Endothelial cell of umbilical vein (primary cell): ENCODE results near the gene TIPRL. TPM values are rescaled to one million over a fixed set of nuclear protein-coding genes. Genes with fewer than 3 reads are reported as not detected.

Experiments used
- BruUV-seq: library from RNA; stranded (reverse); fragments of 400-500 nt; replicated peaks from 2 replicates; lab custom pipeline; 2021; lab: Mats Ljungman, UMichigan
- CTCF ChIA-PET: fragments of 300-600, 350-600 bp; sonication (Branson Sonifier 250); formaldehyde crosslinking; loops from one replicate; lab custom pipeline; 2021; ENCODE audit warnings: antibody characterized with exemption, inconsistent platforms; lab: Charles Lee
- POLR2A ChIA-PET: fragments of 300-600, 350-600 bp; sonication (Branson Sonifier 250); formaldehyde crosslinking; loops from one replicate; lab custom pipeline; 2021; ENCODE audit warnings: antibody characterized with exemption, inconsistent platforms; lab: Charles Lee
- DNase-seq: peaks from one replicate; pipeline ENCODE4 v3.0.0-alpha.2; 2011; ENCODE audit warnings: low read depth, low spot score
- FAIRE-seq: peaks from 2 replicates; lab custom pipeline; 2011; peaks lifted over from hg19 to GRCh38; lab: Jason Lieb, UNC
- H2AFZ ChIP-seq: 2 replicates; pipeline ENCODE4 v1.6.0; 2012; ENCODE audit warnings: low read depth, low read length, control low read depth, inconsistent platforms
- H3K27ac ChIP-seq: 2 replicates; pipeline ENCODE4 v1.5.1; 2011; ENCODE audit warnings: low read depth, mild to moderate bottlenecking, control low read depth, low read length, moderate library complexity; ENCODE audit not compliant: insufficient read depth
- H3K27me3 ChIP-seq, 2 experiments: 2 replicates each; pipeline versions ENCODE4 v1.6.0 to v1.6.1; 2011; ENCODE audit warnings: low read length in 2 of 2, mixed read lengths in 1 of 2; ENCODE audit not compliant: control insufficient read depth in 2 of 2, insufficient read depth in 2 of 2
- H3K36me3 ChIP-seq, 2 experiments: 2 replicates in 1 of 2; 3 replicates in 1 of 2; pipeline ENCODE4 v1.5.1; 2011; ENCODE audit warnings: low read length in 2 of 2, mild to moderate bottlenecking in 1 of 2, moderate library complexity in 1 of 2; ENCODE audit not compliant: control insufficient read depth in 2 of 2, insufficient read depth in 2 of 2; ENCODE audit errors: extremely low read depth in 1 of 2
- H3K4me1 ChIP-seq: 3 replicates; pipeline ENCODE4 v1.5.1; 2011; ENCODE audit warnings: mild to moderate bottlenecking, low read length; ENCODE audit not compliant: control insufficient read depth, insufficient read depth; ENCODE audit errors: extremely low read depth
- H3K4me2 ChIP-seq: 2 replicates; pipeline ENCODE4 v1.6.1; 2011; ENCODE audit warnings: low read length, control low read depth, mixed read lengths; ENCODE audit not compliant: insufficient read depth
- H3K4me3 ChIP-seq, 3 experiments: fragments of 200-600 bp in 1 of 3; sonication (generic), shearing (Covaris generic) in 1 of 3; replicated peaks in 1 of 3; 2 replicates each; pipeline ENCODE4 v1.5.1; 2011 to 2016; ENCODE audit warnings: control low read depth in 3 of 3, low read length in 3 of 3, mild to moderate bottlenecking in 2 of 3, inconsistent platforms in 1 of 3, low read depth in 1 of 3, moderate library complexity in 1 of 3; ENCODE audit not compliant: insufficient read depth in 1 of 3
- H3K79me2 ChIP-seq: 2 replicates; pipeline ENCODE4 v1.6.0; 2012; ENCODE audit warnings: low read length, inconsistent platforms; ENCODE audit not compliant: control insufficient read depth, insufficient read depth
- H3K9ac ChIP-seq: replicated peaks from 2 replicates; pipeline ENCODE3; 2011; ENCODE audit warnings: low read length, control low read depth; ENCODE audit not compliant: insufficient read depth; ENCODE audit errors: extremely low read depth
- H3K9me1 ChIP-seq: replicated peaks from 3 replicates; pipeline ENCODE4 v1.6.0; 2011; ENCODE audit warnings: mild to moderate bottlenecking, low read length; ENCODE audit not compliant: control insufficient read depth, insufficient read depth; ENCODE audit errors: extremely low read depth
- H3K9me3 ChIP-seq: replicated peaks from 2 replicates; pipeline ENCODE4 v1.5.1; 2012; ENCODE audit warnings: low read length, inconsistent platforms; ENCODE audit not compliant: control insufficient read depth, insufficient read depth
- H4K20me1 ChIP-seq: replicated peaks from 2 replicates; pipeline ENCODE3; 2011; ENCODE audit warnings: mild to moderate bottlenecking, low read length; ENCODE audit not compliant: control insufficient read depth, insufficient read depth; ENCODE audit errors: extremely low read depth
- EZH2 ChIP-seq: IDR thresholded peaks from 2 replicates; pipeline ENCODE4 v1.6.1; 2012; ENCODE audit warnings: borderline replicate concordance, low read depth, mild to moderate bottlenecking, moderate library complexity, low read length, inconsistent platforms; ENCODE audit not compliant: severe bottlenecking
- FOS ChIP-seq: IDR thresholded peaks from 2 replicates; pipeline ENCODE4 v1.6.1; 2011; ENCODE audit warnings: mild to moderate bottlenecking, low read length, moderate library complexity, borderline replicate concordance; ENCODE audit not compliant: insufficient read depth
- GATA2 ChIP-seq: IDR thresholded peaks from 2 replicates; pipeline ENCODE4 v1.7.0; 2011; ENCODE audit warnings: low read depth, mild to moderate bottlenecking, moderate library complexity, mixed read lengths, low read length; ENCODE audit not compliant: insufficient read length, insufficient read depth
- JUN ChIP-seq: IDR thresholded peaks from 2 replicates; pipeline ENCODE4 v1.6.1; 2011; ENCODE audit warnings: borderline replicate concordance, low read depth; ENCODE audit not compliant: insufficient read length, insufficient read depth
- MYC ChIP-seq: IDR thresholded peaks from one replicate; pipeline ENCODE4 v1.6.1; 2011; ENCODE audit warnings: mild to moderate bottlenecking, low read depth, low read length
- POLR2AphosphoS5 ChIP-seq: IDR thresholded peaks from 2 replicates; pipeline ENCODE4 v1.6.1; 2012; ENCODE audit warnings: low read depth, mild to moderate bottlenecking, control low read depth, low read length, moderate library complexity; ENCODE audit not compliant: insufficient read depth
- dilution Hi-C: fragments of 300-500 bp; cut with MboI; formaldehyde crosslinking; loops from one replicate; pipeline ENCODE4 v1.15.0; 2019; ENCODE audit warnings: low sequenced_read_pairs; ENCODE audit not compliant: extremely low pct_ligation_motif_present
- intact Hi-C: fragments of 100-400 bp; cut with micrococcal nuclease; formaldehyde crosslinking; loops from one replicate; pipeline ENCODE4 v1.10.0; 2022
- polyA plus RNA-seq, 4 experiments: library from polyadenylated mRNA; depleted of rRNA in 3 of 4; stranded (reverse) in 3 of 4; unstranded in 1 of 4; fragments of >200 nt; gene quantifications; 2 replicates each; pipeline versions ENCODE4 v1.2.1 to v1.2.3, GENCODE V29; 2011 to 2012; ENCODE audit warnings: missing spikeins in 1 of 4
- total RNA-seq: library from RNA; stranded (reverse); gene quantifications from 2 replicates; pipeline ENCODE4 v1.2.3, GENCODE V29; 2021
- TF ChIP-seq, protein P1 (sequence below), 2 donors: IDR thresholded peaks; 1 replicate in 1 of 2; 2 replicates in 1 of 2; pipeline ENCODE4 v1.5.1; 2011; ENCODE audit warnings: low read length in 2 of 2, mild to moderate bottlenecking in 2 of 2, moderate library complexity in 2 of 2, control low read depth in 1 of 2, inconsistent platforms in 1 of 2, low read depth in 1 of 2; ENCODE audit not compliant: insufficient read depth in 1 of 2; ENCODE audit errors: extremely low read depth in 1 of 2
- TF ChIP-seq, protein P2 (sequence below): IDR thresholded peaks from 2 replicates; pipeline ENCODE4 v1.6.1; 2011; ENCODE audit not compliant: insufficient read depth, insufficient read length

Gene TIPRL
- total and polyA plus RNA-seq, 2 donors (not counting 3 experiments of a cell fraction or from before 2014, with no cell fraction given): 14.0 to 45.8 TPM

DNA sequence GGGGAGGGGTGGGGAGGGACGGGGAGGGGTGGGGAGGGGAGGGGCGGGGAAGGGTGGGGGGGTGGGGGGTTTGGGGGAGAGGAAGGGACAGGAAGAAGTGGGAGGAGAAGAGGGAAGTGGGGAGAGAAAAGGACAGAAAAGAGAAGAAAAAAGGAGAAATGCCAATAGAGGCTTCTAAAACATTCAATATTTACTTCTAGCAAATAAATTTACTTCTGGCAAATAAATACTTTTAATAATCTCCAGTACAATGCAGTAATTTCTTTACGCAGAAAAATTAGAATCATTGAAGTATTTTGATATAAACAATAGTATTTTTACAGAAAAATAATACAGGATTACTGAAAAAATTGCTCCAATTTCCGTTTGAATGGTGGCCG, 32.6 kb upstream of the TIPRL start:
- Histone ChIP-seq H3K9me1 (no peaks in the 10 kb centered on the region), H4K20me1 (no peaks in the 10 kb centered on the region), H3K9ac (no peak overlapping the region), H3K4me3 (no peak overlapping the region), H3K27ac (no peak overlapping the region), H3K9me3 (no peaks in the 10 kb centered on the region), H3K27me3 (peaks cover 0 to 5% of the 10 kb centered on the region in 2 experiments), H3K36me3 (no peaks in the 10 kb centered on the region), H3K79me2 (no peaks in the 10 kb centered on the region), H3K4me2 (no peak overlapping the region), H2AFZ (no peak overlapping the region), H3K4me1 (no peaks in the 10 kb centered on the region)
- dilution Hi-C loops (no loop called here), intact Hi-C loops (loop anchor here (1.0 to 2.0 kb wide), 2 partner anchors 9 to 33 kb away; partner anchors contain the start of gene TIPRL)
- no TSS peak for BruUV-seq
- CTCF ChIA-PET: interaction anchor here (0.9 to 1.9 kb wide), 9 partner anchors 8 to 197 kb away, joined by 3 to 10 read pairs (median 5); partner anchors contain the start of gene GPR161
- DNase-seq (no peak), FAIRE-seq (no peak)
- POLR2A ChIA-PET: no interaction called here
- TF ChIP-seq MYC (no peak), POLR2AphosphoS5 (no peak), FOS (no peak), JUN (no peak)
- TF ChIP-seq, protein P1, sequence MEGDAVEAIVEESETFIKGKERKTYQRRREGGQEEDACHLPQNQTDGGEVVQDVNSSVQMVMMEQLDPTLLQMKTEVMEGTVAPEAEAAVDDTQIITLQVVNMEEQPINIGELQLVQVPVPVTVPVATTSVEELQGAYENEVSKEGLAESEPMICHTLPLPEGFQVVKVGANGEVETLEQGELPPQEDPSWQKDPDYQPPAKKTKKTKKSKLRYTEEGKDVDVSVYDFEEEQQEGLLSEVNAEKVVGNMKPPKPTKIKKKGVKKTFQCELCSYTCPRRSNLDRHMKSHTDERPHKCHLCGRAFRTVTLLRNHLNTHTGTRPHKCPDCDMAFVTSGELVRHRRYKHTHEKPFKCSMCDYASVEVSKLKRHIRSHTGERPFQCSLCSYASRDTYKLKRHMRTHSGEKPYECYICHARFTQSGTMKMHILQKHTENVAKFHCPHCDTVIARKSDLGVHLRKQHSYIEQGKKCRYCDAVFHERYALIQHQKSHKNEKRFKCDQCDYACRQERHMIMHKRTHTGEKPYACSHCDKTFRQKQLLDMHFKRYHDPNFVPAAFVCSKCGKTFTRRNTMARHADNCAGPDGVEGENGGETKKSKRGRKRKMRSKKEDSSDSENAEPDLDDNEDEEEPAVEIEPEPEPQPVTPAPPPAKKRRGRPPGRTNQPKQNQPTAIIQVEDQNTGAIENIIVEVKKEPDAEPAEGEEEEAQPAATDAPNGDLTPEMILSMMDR (IDR thresholded peaks at IDR 0.05; ENCODE audit: extremely low read depth in 1 of 2, insufficient read depth in 1 of 2, low read depth in 1 of 2, low read length in 2 of 2): no peak

DNA sequence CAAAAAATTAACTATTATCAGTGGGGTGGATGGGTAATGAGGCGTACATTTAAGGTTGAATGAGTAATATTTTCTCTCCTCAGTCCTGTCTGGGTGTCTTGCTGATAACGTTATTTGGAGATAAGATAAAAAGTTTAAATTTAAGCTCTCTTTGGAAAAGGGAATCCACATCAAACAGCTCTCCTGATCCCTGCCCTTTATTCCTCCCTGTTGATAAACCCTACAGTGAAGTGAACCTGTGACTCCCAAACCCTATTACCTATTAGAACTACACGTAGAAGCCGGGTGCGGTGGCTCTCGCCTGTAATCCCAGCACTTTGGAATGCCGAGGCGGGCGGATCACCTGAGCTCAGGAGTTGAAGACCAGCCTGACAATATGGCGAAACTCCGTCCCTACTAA, 32.1 kb upstream of the TIPRL start:
- BruUV-seq: no TSS peak
- Histone ChIP-seq H3K79me2 (no peaks in the 10 kb centered on the region), H3K4me1 (no peaks in the 10 kb centered on the region), H3K9me3 (no peaks in the 10 kb centered on the region), H4K20me1 (no peaks in the 10 kb centered on the region), H3K36me3 (no peaks in the 10 kb centered on the region), H2AFZ (no peak overlapping the region), H3K4me2 (no peak overlapping the region), H3K27me3 (peaks cover 0 to 5% of the 10 kb centered on the region in 2 experiments), H3K9ac (no peak overlapping the region), H3K4me3 (no peak overlapping the region), H3K9me1 (no peaks in the 10 kb centered on the region), H3K27ac (no peak overlapping the region)
- DNase-seq (no peak), FAIRE-seq (no peak)
- dilution Hi-C loops: no loop called here
- TF ChIP-seq MYC (no peak), POLR2AphosphoS5 (no peak), EZH2 (no peak), GATA2 (no peak), FOS (no peak)
- TF ChIP-seq, protein P2, sequence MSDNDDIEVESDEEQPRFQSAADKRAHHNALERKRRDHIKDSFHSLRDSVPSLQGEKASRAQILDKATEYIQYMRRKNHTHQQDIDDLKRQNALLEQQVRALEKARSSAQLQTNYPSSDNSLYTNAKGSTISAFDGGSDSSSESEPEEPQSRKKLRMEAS: no peak
- ChIA-PET POLR2A (no interaction called here), CTCF (interaction anchor here (0.7 to 1.8 kb wide), 7 partner anchors 8 to 252 kb away, joined by 3 to 5 read pairs (median 3); partner anchors contain the start of gene GPR161)
- intact Hi-C loops: loop anchor here (1.0 to 2.0 kb wide), 2 partner anchors 9 to 32 kb away; partner anchors contain the start of gene TIPRL
